ENCODE results near the gene GUCY1B1. TPM values are rescaled to one million over a fixed set of nuclear protein-coding genes. Genes with fewer than 3 reads are reported as not detected.
A peak's percentile ranks its signal among the peaks of the same experiment; 100 is the strongest.

Gene GUCY1B1
- total RNA-seq, 6 experiments from 2014 or later, result 1.6 to 5.6 (median 3.9) TPM

DNA sequence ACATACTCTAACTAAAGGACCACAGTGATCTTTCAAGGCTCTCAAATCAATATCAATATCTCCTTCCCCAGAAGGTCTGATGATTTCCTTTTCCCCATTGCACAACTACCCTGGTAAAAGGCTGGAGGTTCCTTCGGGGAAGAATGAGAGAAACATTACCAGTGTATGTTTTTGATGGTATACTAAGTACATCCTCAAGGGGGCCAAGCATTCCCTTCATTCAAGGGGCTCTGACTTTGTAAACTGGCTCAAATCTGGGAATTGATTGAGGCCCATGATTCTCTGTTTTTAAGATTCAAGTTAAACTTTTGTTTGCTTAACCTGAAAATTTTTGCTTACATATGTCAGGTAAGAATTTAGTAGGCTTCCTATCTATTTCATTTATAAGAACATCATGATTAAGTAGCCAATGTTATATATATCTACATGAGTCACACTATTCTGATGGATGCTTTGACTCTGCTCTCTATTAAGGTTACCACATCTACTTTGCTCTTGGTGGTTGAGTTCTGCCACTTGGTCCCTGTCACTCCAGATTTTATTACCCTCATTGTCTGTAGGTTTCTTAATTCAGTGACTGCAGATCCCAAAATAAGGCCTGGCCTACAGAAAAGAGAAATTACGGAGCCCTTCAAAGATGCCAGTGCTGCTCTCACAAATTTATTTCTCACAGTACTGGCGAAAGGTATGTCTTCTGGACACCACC, 16.4 kb upstream of the GUCY1B1 start:
- Histone ChIP-seq H3K4me3 (no peak overlapping the region), H3K9me3 (no peaks in the 10 kb centered on the region), H3K27ac (no peak overlapping the region), H3K4me1 (no peaks in the 10 kb centered on the region), H3K27me3 (no peaks in the 10 kb centered on the region), H3K36me3 (no peaks in the 10 kb centered on the region)
- TF ChIP-seq, protein P1, sequence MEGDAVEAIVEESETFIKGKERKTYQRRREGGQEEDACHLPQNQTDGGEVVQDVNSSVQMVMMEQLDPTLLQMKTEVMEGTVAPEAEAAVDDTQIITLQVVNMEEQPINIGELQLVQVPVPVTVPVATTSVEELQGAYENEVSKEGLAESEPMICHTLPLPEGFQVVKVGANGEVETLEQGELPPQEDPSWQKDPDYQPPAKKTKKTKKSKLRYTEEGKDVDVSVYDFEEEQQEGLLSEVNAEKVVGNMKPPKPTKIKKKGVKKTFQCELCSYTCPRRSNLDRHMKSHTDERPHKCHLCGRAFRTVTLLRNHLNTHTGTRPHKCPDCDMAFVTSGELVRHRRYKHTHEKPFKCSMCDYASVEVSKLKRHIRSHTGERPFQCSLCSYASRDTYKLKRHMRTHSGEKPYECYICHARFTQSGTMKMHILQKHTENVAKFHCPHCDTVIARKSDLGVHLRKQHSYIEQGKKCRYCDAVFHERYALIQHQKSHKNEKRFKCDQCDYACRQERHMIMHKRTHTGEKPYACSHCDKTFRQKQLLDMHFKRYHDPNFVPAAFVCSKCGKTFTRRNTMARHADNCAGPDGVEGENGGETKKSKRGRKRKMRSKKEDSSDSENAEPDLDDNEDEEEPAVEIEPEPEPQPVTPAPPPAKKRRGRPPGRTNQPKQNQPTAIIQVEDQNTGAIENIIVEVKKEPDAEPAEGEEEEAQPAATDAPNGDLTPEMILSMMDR (IDR thresholded peaks at IDR 0.05), result no peak
- DNase-seq (no peak), ATAC-seq (no peak)
- intact Hi-C loops (cut with DNase I), result no loop called here
- WGBS (ENCODE audit: insufficient coverage, low coverage, low lambda C conversion rate, missing lambda C conversion rate), result 79% methylated on average over 2 of the region's 3 CpGs

DNA sequence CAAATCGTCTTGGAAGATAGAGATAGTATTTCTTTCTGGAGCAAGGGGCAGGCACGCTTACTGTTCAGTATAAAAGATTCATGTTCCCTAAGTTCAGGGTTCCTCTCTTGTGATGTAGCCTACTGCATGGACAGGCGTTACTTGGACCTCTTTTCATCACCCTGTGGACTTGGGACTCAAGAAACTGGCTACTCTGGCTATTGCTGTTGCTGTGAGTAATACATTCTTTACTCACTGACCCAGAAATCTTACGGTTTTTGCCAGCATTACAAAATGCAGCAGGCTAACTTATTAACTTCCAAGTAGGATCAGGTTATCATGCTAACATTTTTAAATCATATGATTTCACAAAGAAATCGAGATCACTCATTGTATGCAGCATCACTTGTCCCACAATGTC, 12.8 kb upstream of the GUCY1B1 start:
- TF ChIP-seq POLR2A (IDR thresholded peaks at IDR 0.05), result no peak
- TF ChIP-seq, protein P1 (IDR thresholded peaks at IDR 0.05), result no peak
- Histone ChIP-seq H3K4me3 (no peak overlapping the region), H3K27me3 (no peaks in the 10 kb centered on the region), H3K9me3 (no peaks in the 10 kb centered on the region), H3K27ac (no peak overlapping the region), H3K4me1 (no peaks in the 10 kb centered on the region), H3K36me3 (no peaks in the 10 kb centered on the region)
- intact Hi-C loops (cut with DNase I), result no loop called here
- no peak for DNase-seq
- ATAC-seq, result peak in 1 of 4 donors; percentile 70
- 60% methylated on average over 5 of the region's 5 CpGs for WGBS (ENCODE audit: insufficient coverage, low coverage, low lambda C conversion rate, missing lambda C conversion rate)

DNA sequence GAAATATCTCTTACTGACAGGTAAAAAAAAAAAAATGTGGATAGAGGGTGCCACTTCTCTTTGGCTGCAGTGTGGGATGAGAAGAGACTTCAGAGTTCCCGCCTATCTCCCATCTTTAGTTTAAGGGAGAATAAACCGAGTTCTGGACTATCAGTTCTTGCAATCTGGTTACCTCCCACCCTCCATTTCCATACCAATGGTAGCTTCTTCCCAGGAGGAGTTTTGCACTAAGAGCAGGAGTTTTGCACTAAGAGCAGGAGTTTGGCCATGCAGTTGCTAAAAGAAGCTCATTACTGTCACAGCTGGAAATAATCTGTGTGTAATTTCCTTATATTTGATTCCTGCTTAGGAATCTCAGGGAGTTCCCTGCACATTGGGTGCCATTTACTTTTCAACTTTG, 10.8 kb upstream of the GUCY1B1 start:
- ATAC-seq (no peak), DNase-seq (no peak)
- Histone ChIP-seq H3K4me1 (no peaks in the 10 kb centered on the region), H3K27me3 (no peaks in the 10 kb centered on the region), H3K27ac (no peak overlapping the region), H3K36me3 (no peaks in the 10 kb centered on the region), H3K9me3 (no peaks in the 10 kb centered on the region), H3K4me3 (no peak overlapping the region)
- 65% methylated on average over 2 of the region's 2 CpGs for WGBS (ENCODE audit: insufficient coverage, low coverage, low lambda C conversion rate, missing lambda C conversion rate)
- no peak for TF ChIP-seq POLR2A (IDR thresholded peaks at IDR 0.05)
- TF ChIP-seq, protein P1 (IDR thresholded peaks at IDR 0.05), result no peak
- intact Hi-C loops (cut with DNase I), result no loop called here

DNA sequence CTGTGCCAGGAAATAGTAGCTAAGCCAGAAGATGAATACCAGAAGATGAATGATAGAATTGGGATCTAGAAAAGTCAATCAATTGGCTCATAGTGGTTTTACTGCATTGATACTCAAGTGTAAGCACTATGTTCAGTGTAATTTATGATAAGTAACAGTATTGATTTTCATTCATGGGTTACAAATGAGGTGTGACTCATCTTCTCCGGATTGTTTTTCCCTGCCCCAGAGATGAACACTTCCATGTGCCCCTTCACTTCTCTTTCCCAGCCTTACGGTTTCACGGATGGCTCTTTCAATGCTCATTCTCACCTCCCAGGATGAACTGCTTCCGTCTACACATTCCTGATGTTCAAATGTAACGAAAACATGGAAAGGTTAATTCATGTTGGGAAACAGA, 9.8 kb upstream of the GUCY1B1 start:
- H3K27ac ChIP-seq, result no peak overlapping the region
- H3K36me3 ChIP-seq, result no peaks in the 10 kb centered on the region
- H3K9me3 ChIP-seq, result no peaks in the 10 kb centered on the region
- no peaks in the 10 kb centered on the region for H3K27me3 ChIP-seq
- 67% methylated on average over 5 of the region's 5 CpGs for WGBS (ENCODE audit: insufficient coverage, low coverage, low lambda C conversion rate, missing lambda C conversion rate)
- DNase-seq (no peak), ATAC-seq (no peak)
- TF ChIP-seq, protein P1 (IDR thresholded peaks at IDR 0.05), result no peak
- TF ChIP-seq POLR2A (IDR thresholded peaks at IDR 0.05), result no peak
- H3K4me1 ChIP-seq, result no peaks in the 10 kb centered on the region
- intact Hi-C loops (cut with DNase I), result no loop called here
- no peak overlapping the region for H3K4me3 ChIP-seq
